Upper lobe of left lung (tissue), 6 donors: ENCODE measurements around the gene TENM3. TPM values are rescaled to one million over a fixed set of nuclear protein-coding genes. Genes with fewer than 3 reads are reported as not detected.

ENCODE experiments used
- ATAC-seq, 2 donors: fragments of 200-7000 bp; cut with Tn5 transposase; one replicate each; pipeline ENCODE4 v1.9.1; 2022; ENCODE audit warnings: mild to moderate bottlenecking in 2 of 2, moderate library complexity in 2 of 2; ENCODE audit not compliant: low FRiP score in 2 of 2
- DNase-seq, 2 donors: peaks; one replicate each; pipeline ENCODE4 v3.0.0-alpha.2; 2019 to 2020
- H3K27ac ChIP-seq, 4 donors: fragments of 200-600 bp; sonication (generic); one replicate each; pipeline ENCODE4 v1.5.1; 2016 to 2019
- H3K27me3 ChIP-seq, 4 donors: fragments of 200-600 bp; sonication (generic); one replicate each; pipeline ENCODE4 v1.5.1; 2017 to 2019
- H3K36me3 ChIP-seq, 4 donors: fragments of 200-600 bp; sonication (generic); one replicate each; pipeline ENCODE4 v1.5.1; 2016 to 2019
- H3K4me1 ChIP-seq, 4 donors: fragments of 200-600 bp; sonication (generic); one replicate each; pipeline ENCODE4 v1.5.1; 2018 to 2019
- H3K4me3 ChIP-seq, 4 donors: fragments of 200-600 bp; sonication (generic); one replicate each; pipeline ENCODE4 v1.5.1; 2017 to 2019; ENCODE audit warnings: mild to moderate bottlenecking in 2 of 4, moderate library complexity in 1 of 4
- H3K9me3 ChIP-seq, 4 donors: fragments of 200-600 bp; sonication (generic); one replicate each; pipeline ENCODE4 v1.5.1; 2018 to 2019
- EP300 ChIP-seq, 4 donors: sonication (generic); formaldehyde crosslinking; IDR thresholded peaks; one replicate each; pipeline ENCODE4 v1.5.1; 2017; ENCODE audit warnings: antibody characterized with exemption in 4 of 4, control low read depth in 2 of 4
- POLR2A ChIP-seq, 4 donors: fragments of 450-650 bp; IDR thresholded peaks; one replicate each; pipeline ENCODE4 v1.5.1; 2016 to 2017; ENCODE audit warnings: antibody characterized with exemption in 4 of 4, mild to moderate bottlenecking in 2 of 4
- POLR2AphosphoS5 ChIP-seq, 2 donors: sonication (generic); formaldehyde crosslinking; IDR thresholded peaks; one replicate each; pipeline ENCODE4 v1.5.1; 2017; ENCODE audit warnings: antibody characterized with exemption in 2 of 2
- WGBS, 2 donors: methylation state at CpG; one replicate each; pipeline ENCODE4 v1.1.5; 2017 to 2018; 5-methylcytosine and 5-hydroxymethylcytosine counted together
- total RNA-seq, 6 donors: library from RNA; depleted of rRNA in 4 of 6; stranded (reverse); fragments of >200 nt in 4 of 6; gene quantifications; one replicate each; pipeline versions ENCODE4 v1.1.0 to v1.2.1, GENCODE V29; 2016 to 2021
- TF ChIP-seq, protein P1 (sequence below), 6 experiments: fragments of 450-650 bp in 4 of 6; fragments of 200-600 bp in 2 of 6; sonication (generic) in 2 of 6; IDR thresholded peaks; one replicate each; pipeline ENCODE4 v1.5.1; 2016 to 2019; ENCODE audit warnings: antibody characterized with exemption in 6 of 6
- donor health status: DM: no; HTN: no; CAD: no; lungs with moderate emphysema.
- donor health status: DM: no; HTN: yes; CAD: no; lungs with severe emphysema.

Gene TENM3
- total RNA-seq, 6 donors from 2014 or later, result 0.33 to 7.1 (median 1.1) TPM

GRCh38 chr4:182837831-182838230, 594.6 kb downstream of the TENM3 start:
- ATAC-seq (no peak), DNase-seq (no peak)
- no peaks in the 10 kb centered on the region for H3K27me3 ChIP-seq
- no peak overlapping the region for H3K27ac ChIP-seq
- H3K9me3 ChIP-seq, result no peaks in the 10 kb centered on the region
- no peak overlapping the region for H3K4me3 ChIP-seq
- H3K36me3 ChIP-seq, result no peaks in the 10 kb centered on the region
- H3K4me1 ChIP-seq, result no peaks in the 10 kb centered on the region
- WGBS, 2 donors, result 83 to 87% methylated on average over 12 of the region's 12 CpGs
- TF ChIP-seq POLR2AphosphoS5 (IDR thresholded peaks at IDR 0.05) (no peak), EP300 (IDR thresholded peaks at IDR 0.05) (no peak), POLR2A (IDR thresholded peaks at IDR 0.05) (no peak)
- TF ChIP-seq, protein P1, sequence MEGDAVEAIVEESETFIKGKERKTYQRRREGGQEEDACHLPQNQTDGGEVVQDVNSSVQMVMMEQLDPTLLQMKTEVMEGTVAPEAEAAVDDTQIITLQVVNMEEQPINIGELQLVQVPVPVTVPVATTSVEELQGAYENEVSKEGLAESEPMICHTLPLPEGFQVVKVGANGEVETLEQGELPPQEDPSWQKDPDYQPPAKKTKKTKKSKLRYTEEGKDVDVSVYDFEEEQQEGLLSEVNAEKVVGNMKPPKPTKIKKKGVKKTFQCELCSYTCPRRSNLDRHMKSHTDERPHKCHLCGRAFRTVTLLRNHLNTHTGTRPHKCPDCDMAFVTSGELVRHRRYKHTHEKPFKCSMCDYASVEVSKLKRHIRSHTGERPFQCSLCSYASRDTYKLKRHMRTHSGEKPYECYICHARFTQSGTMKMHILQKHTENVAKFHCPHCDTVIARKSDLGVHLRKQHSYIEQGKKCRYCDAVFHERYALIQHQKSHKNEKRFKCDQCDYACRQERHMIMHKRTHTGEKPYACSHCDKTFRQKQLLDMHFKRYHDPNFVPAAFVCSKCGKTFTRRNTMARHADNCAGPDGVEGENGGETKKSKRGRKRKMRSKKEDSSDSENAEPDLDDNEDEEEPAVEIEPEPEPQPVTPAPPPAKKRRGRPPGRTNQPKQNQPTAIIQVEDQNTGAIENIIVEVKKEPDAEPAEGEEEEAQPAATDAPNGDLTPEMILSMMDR (IDR thresholded peaks at IDR 0.05), result no peak

- no peak for DNase-seq
- WGBS, 2 donors, result 84 to 86% methylated on average over 10 of the region's 10 CpGs
Observed at GRCh38 chr4:182838535-182838934, 595.3 kb downstream of the TENM3 start.

GRCh38 chr4:182839256-182839655, 596.1 kb downstream of the TENM3 start:
- Histone ChIP-seq H3K36me3 (no peaks in the 10 kb centered on the region), H3K4me3 (no peak overlapping the region), H3K4me1 (no peaks in the 10 kb centered on the region), H3K9me3 (no peaks in the 10 kb centered on the region), H3K27ac (no peak overlapping the region), H3K27me3 (no peaks in the 10 kb centered on the region)
- no peak for TF ChIP-seq POLR2A (IDR thresholded peaks at IDR 0.05)
- TF ChIP-seq, protein P1 (IDR thresholded peaks at IDR 0.05), result no peak
- TF ChIP-seq POLR2AphosphoS5 (IDR thresholded peaks at IDR 0.05), result no peak
- TF ChIP-seq EP300 (IDR thresholded peaks at IDR 0.05), result no peak
- no peak for ATAC-seq
- WGBS, 2 donors, result 94 to 97% methylated on average over 7 to 9 of the region's 9 CpGs
- DNase-seq, result no peak

More at GRCh38 chr4:182838535-182838934, 595.3 kb downstream of the TENM3 start:
- no peak for TF ChIP-seq POLR2AphosphoS5 (IDR thresholded peaks at IDR 0.05)
- TF ChIP-seq EP300 (IDR thresholded peaks at IDR 0.05), result no peak
- TF ChIP-seq, protein P1 (IDR thresholded peaks at IDR 0.05), result no peak
- TF ChIP-seq POLR2A (IDR thresholded peaks at IDR 0.05), result no peak
- Histone ChIP-seq H3K27me3 (no peaks in the 10 kb centered on the region), H3K4me1 (no peaks in the 10 kb centered on the region), H3K36me3 (no peaks in the 10 kb centered on the region), H3K4me3 (no peak overlapping the region), H3K9me3 (no peaks in the 10 kb centered on the region), H3K27ac (no peak overlapping the region)
- no peak for ATAC-seq

DNA sequence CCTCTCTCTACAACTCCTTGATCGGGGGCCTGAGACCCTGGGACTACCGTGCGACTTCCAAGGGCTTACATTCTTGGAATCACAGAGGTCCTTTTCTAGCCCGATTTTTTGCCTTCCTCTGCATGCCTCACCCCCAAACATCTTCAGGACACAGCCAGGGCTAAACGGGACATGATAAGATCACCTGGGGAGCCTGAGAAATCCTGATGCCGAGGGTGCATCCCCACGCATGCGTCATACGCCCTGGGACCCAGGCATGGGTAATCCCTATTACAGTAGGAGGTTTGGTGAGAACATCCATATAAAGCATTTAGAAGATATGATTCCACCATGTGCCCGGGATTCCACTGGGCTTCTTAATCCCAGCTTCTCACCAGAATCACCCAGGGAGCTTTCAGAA, 596.9 kb downstream of the TENM3 start:
- ATAC-seq, result no peak
- Histone ChIP-seq H3K4me1 (no peaks in the 10 kb centered on the region), H3K36me3 (no peaks in the 10 kb centered on the region), H3K27me3 (no peaks in the 10 kb centered on the region), H3K4me3 (no peak overlapping the region), H3K27ac (no peak overlapping the region), H3K9me3 (no peaks in the 10 kb centered on the region)
- WGBS, 2 donors, result 86 to 94% methylated on average over 5 to 10 of the region's 10 CpGs
- TF ChIP-seq POLR2A (IDR thresholded peaks at IDR 0.05), result no peak
- no peak for TF ChIP-seq POLR2AphosphoS5 (IDR thresholded peaks at IDR 0.05)
- TF ChIP-seq, protein P1 (IDR thresholded peaks at IDR 0.05), result no peak
- TF ChIP-seq EP300 (IDR thresholded peaks at IDR 0.05), result no peak
- no peak for DNase-seq

DNA sequence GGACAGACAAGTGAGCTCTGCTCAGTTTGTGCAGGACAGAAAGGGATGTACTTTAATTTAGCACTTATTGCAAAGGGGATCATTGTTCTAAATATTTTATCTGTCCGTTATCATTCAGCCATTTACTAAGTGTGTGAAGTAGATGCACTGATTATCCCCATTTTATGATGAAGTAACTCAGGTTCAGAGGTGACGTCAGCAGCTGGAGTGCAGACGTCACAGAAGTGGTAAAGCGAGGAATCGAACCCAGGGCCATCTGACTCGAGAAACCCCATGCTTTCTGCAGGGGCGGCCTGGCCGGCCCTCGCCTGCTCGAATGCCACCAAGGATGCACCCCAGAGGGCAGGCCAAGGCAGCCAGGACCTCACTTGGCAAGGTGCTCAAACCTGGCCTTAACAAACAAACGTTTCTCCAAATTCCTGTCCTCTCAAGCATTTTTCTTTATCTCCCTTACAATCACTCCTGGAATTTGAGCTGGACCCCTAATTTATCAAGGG, 599.0 kb downstream of the TENM3 start:
- Histone ChIP-seq H3K4me3 (no peak overlapping the region), H3K27ac (no peak overlapping the region), H3K36me3 (no peaks in the 10 kb centered on the region), H3K4me1 (no peaks in the 10 kb centered on the region), H3K27me3 (no peaks in the 10 kb centered on the region), H3K9me3 (no peaks in the 10 kb centered on the region)
- no peak for ATAC-seq
- DNase-seq, result no peak
- no peak for TF ChIP-seq POLR2AphosphoS5 (IDR thresholded peaks at IDR 0.05)
- TF ChIP-seq EP300 (IDR thresholded peaks at IDR 0.05), result no peak
- TF ChIP-seq, protein P1 (IDR thresholded peaks at IDR 0.05), result no peak
- no peak for TF ChIP-seq POLR2A (IDR thresholded peaks at IDR 0.05)
- WGBS, 2 donors, result 78 to 83% methylated on average over 10 to 11 of the region's 11 CpGs
